Activated CD4-positive, CD25-positive, alpha-beta regulatory T cell treated with anti-CD3 and anti-CD28 coated beads, Interleukin-2, amount 50 U/mL, for 24 hours (primary cell): ENCODE data around the gene NR5A2.

Experiments used
- ATAC-seq, 2 donors: fragments of 150-1000 bp; cut with Tn5 transposase; one replicate each; pipeline ENCODE4 v1.10.0; 2021; ENCODE audit warnings: mild to moderate bottlenecking in 1 of 2, moderate library complexity in 1 of 2

The NR5A2 gene

GRCh38 chr1:200027264-200027823, at the start of gene NR5A2:
Gene NR5A2 (plus strand): TSS chr1:200027710. CDS start chr1:200027848, 138 bp downstream.
- no peak for ATAC-seq

- no peak for ATAC-seq
Measured at GRCh38 chr1:199978408-199978940, 49.0 kb upstream of the NR5A2 start.

GRCh38 chr1:199979071-199979470, 48.4 kb upstream of the NR5A2 start:
- no peak for ATAC-seq

- no peak for ATAC-seq
Measured at GRCh38 chr1:199981584-199981983, 45.9 kb upstream of the NR5A2 start.

GRCh38 chr1:199982606-199983005, 44.9 kb upstream of the NR5A2 start:
- no peak for ATAC-seq

GRCh38 chr1:199983531-199983930, 44.0 kb upstream of the NR5A2 start:
- ATAC-seq = no peak

- no peak for ATAC-seq
Measured at GRCh38 chr1:199995096-199995685, 32.3 kb upstream of the NR5A2 start.

- no peak for ATAC-seq
Measured at GRCh38 chr1:200005165-200005564, 22.3 kb upstream of the NR5A2 start.

- no peak for ATAC-seq
Measured at GRCh38 chr1:200006711-200007110, 20.8 kb upstream of the NR5A2 start.

- no peak for ATAC-seq
Measured at GRCh38 chr1:200015811-200016210, 11.7 kb upstream of the NR5A2 start.

GRCh38 chr1:200021577-200022238, 5.8 kb upstream of the NR5A2 start:
- ATAC-seq = no peak

GRCh38 chr1:200022239-200022804, 5.2 kb upstream of the NR5A2 start:
- no peak for ATAC-seq

GRCh38 chr1:200028586-200029034, 1.1 kb downstream of the NR5A2 start:
- ATAC-seq = no peak

- peak in 1 of 2 donors; percentile 10 for ATAC-seq
Measured at GRCh38 chr1:200029035-200029821, 1.7 kb downstream of the NR5A2 start.

- no peak for ATAC-seq
Measured at GRCh38 chr1:200029822-200030152, 2.3 kb downstream of the NR5A2 start.

GRCh38 chr1:200030791-200031190, 3.3 kb downstream of the NR5A2 start:
- ATAC-seq = no peak

GRCh38 chr1:200033511-200034261, 6.2 kb downstream of the NR5A2 start:
- ATAC-seq = no peak

GRCh38 chr1:200034262-200034557, 6.7 kb downstream of the NR5A2 start:
- no peak for ATAC-seq

GRCh38 chr1:200034761-200035396, 7.4 kb downstream of the NR5A2 start:
- no peak for ATAC-seq

- ATAC-seq = no peak
Measured at GRCh38 chr1:200035397-200035955, 8.0 kb downstream of the NR5A2 start.

GRCh38 chr1:200035956-200036618, 8.6 kb downstream of the NR5A2 start:
- no peak for ATAC-seq
